ENCODE results near the gene FARP1. TPM values are rescaled to one million over a fixed set of nuclear protein-coding genes. Genes with fewer than 3 reads are reported as not detected.

Gene FARP1
- total and polyA plus RNA-seq, 10 of the 15 experiments (the other 5 are each of a cell fraction or from before 2014, with no cell fraction given), result 0.17 to 6.9 (median 0.68) TPM

DNA sequence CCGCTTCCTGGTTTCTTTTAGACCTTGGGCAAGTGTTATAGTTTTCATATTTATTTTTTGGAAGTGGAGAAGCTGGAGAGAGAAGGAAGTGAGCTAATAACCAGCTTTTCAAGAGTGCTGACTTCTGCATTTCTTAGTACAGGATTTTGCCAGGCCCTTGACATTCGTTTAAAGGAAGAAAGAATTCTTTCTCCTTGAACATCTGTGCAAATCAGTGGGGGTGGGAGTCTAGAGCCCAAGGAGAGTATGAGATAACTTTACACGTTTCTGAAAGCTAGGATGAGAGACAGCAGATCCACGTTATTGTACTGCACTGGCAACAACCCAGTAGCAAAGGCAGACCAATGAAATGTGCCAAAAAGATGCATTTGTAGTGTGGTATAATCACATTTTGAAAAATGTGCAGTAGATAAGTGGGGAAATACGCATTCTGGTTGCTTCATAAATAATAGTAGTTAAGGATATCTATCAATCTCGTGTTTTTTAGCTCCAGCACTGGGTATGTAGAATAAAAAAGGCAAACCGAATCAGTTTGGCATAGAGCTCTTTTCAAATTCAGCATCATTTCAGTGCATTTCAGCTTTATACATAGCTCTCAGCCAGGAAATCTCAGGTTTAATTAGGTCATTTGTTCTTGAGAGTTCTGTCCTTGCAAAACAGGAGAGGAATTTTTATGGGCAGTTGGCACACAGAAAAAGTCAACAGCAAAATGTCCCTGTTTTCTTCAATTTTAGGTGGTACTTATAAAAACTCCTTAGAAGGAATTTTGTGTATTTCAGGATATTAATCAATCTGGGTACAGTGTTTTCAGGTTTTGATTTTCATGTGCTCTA, 29.9 kb downstream of the FARP1 start (continued):
- TF ChIP-seq TAF1 (IDR thresholded peaks at IDR 0.05; ENCODE audit: borderline replicate concordance, low read depth, low read length), result no peak
- no peak for TF ChIP-seq TARDBP (IDR thresholded peaks at IDR 0.05; ENCODE audit: borderline replicate concordance)
- no peak for TF ChIP-seq BMI1 (IDR thresholded peaks at IDR 0.05; ENCODE audit: borderline replicate concordance)

DNA sequence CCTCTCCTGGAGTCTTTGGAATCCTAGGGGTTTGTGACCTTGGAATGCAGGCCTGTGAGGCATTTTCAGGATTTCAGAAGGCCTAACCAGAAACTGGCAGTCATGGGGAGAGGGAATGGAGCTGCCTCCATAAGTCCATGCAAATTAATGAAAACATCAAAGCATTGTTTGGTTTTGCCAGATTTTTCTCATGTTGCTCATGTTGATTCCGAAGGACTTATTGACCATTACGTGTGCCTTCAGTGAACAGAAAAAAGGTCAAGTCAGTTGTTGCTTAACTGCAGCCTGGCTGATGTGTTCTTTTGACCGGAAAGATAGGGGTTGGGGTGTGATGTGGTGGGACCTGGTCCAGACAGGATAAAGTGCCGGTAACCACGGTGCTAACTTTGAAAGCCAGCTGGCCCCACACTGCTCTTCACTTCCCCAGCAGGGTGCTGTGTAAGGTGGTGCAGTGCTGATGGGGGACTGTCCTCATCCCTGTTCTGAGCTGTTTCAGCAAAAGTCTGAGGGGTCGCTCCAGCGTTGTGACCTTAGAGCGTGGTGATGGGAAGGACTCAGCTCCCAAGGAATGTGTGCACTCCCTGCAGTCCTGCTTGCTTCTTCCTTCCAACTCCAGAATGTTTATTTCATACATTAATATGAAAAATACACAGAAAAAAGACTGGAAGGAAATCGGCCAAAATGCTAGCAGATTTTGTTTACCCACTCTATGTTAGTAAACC, 30.7 kb downstream of the FARP1 start:
- ChIA-PET SMC1A (ENCODE audit: uncharacterized antibody, unreplicated experiment) (interaction anchor here (0.9 to 2.3 kb wide), 5 partner anchors 9 to 102 kb away, joined by 3 to 9 read pairs (median 4); no protein-coding TSS in a partner anchor), POLR2A (interaction anchor here (0.6 to 1.1 kb wide), 2 partner anchors 43 to 738 kb away, joined by 3 read pairs; no protein-coding TSS in a partner anchor), CTCF (interaction anchor here (0.8 to 1.8 kb wide), 2 partner anchors 15 to 32 kb away, joined by 3 to 4 read pairs; no protein-coding TSS in a partner anchor), RAD21 (ENCODE audit: unreplicated experiment) (interaction anchor here (2.2 kb wide), 1 partner anchor 9 kb away, joined by 7 read pairs; no protein-coding TSS in a partner anchor)
- H3K27me3 ChIP-seq (replicated peaks in 1 of 2; ENCODE audit: control insufficient read depth in 2 of 2, insufficient read depth in 2 of 2, low read length in 1 of 2), result no peaks in the 10 kb centered on the region
- no peaks in the 10 kb centered on the region for H3K4me1 ChIP-seq (ENCODE audit: control insufficient read depth, insufficient read depth, low read length)
- no peaks in the 10 kb centered on the region for H3K79me2 ChIP-seq (ENCODE audit: control insufficient read depth, insufficient read depth, low read length)
- no peaks in the 10 kb centered on the region for H3K36me3 ChIP-seq (ENCODE audit: control insufficient read depth in 2 of 2, insufficient read depth in 2 of 2, low read length in 1 of 2)
- H3K9ac ChIP-seq (ENCODE audit: control insufficient read depth, insufficient read depth, low read length), result no peak overlapping the region
- TF ChIP-seq, protein P1, sequence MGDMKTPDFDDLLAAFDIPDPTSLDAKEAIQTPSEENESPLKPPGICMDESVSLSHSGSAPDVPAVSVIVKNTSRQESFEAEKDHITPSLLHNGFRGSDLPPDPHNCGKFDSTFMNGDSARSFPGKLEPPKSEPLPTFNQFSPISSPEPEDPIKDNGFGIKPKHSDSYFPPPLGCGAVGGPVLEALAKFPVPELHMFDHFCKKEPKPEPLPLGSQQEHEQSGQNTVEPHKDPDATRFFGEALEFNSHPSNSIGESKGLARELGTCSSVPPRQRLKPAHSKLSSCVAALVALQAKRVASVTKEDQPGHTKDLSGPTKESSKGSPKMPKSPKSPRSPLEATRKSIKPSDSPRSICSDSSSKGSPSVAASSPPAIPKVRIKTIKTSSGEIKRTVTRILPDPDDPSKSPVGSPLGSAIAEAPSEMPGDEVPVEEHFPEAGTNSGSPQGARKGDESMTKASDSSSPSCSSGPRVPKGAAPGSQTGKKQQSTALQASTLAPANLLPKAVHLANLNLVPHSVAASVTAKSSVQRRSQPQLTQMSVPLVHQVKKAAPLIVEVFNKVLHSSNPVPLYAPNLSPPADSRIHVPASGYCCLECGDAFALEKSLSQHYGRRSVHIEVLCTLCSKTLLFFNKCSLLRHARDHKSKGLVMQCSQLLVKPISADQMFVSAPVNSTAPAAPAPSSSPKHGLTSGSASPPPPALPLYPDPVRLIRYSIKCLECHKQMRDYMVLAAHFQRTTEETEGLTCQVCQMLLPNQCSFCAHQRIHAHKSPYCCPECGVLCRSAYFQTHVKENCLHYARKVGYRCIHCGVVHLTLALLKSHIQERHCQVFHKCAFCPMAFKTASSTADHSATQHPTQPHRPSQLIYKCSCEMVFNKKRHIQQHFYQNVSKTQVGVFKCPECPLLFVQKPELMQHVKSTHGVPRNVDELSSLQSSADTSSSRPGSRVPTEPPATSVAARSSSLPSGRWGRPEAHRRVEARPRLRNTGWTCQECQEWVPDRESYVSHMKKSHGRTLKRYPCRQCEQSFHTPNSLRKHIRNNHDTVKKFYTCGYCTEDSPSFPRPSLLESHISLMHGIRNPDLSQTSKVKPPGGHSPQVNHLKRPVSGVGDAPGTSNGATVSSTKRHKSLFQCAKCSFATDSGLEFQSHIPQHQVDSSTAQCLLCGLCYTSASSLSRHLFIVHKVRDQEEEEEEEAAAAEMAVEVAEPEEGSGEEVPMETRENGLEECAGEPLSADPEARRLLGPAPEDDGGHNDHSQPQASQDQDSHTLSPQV (IDR thresholded peaks at IDR 0.05), result no peak
- TF ChIP-seq IRF4 (IDR thresholded peaks at IDR 0.05; ENCODE audit: low read depth, low read length) (no peak), BHLHE40 (IDR thresholded peaks at IDR 0.05; ENCODE audit: borderline replicate concordance in 1 of 2, low read depth in 2 of 2, low read length in 1 of 2) (no peak), SUPT20H (IDR thresholded peaks at IDR 0.05; ENCODE audit: borderline replicate concordance, control insufficient read depth, low read depth, low read length) (no peak), IKZF1 (conservative IDR thresholded peaks at IDR 0.05) (no peak), ZNF217 (IDR thresholded peaks at IDR 0.05) (no peak), NRF1 (conservative IDR thresholded peaks at IDR 0.05; ENCODE audit: low read depth, low read length) (no peak)
- TF ChIP-seq, protein P2, sequence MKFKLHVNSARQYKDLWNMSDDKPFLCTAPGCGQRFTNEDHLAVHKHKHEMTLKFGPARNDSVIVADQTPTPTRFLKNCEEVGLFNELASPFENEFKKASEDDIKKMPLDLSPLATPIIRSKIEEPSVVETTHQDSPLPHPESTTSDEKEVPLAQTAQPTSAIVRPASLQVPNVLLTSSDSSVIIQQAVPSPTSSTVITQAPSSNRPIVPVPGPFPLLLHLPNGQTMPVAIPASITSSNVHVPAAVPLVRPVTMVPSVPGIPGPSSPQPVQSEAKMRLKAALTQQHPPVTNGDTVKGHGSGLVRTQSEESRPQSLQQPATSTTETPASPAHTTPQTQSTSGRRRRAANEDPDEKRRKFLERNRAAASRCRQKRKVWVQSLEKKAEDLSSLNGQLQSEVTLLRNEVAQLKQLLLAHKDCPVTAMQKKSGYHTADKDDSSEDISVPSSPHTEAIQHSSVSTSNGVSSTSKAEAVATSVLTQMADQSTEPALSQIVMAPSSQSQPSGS (IDR thresholded peaks at IDR 0.05; ENCODE audit: low read length), result no peak
- intact Hi-C loops (cut with micrococcal nuclease; ENCODE audit: unreplicated experiment) (no loop called here), in situ Hi-C loops (cut with MboI) (no loop called here)
- BruUV-seq (replicated peaks), result no TSS peak
- ATAC-seq, result no peak
- H3K27ac ChIP-seq (ENCODE audit: control insufficient read depth, insufficient read depth), result no peak overlapping the region
- 60% methylated on average over 9 of the region's 9 CpGs for WGBS (ENCODE audit: insufficient coverage, insufficient replicate concordance, low lambda C conversion rate, missing lambda C conversion rate)
- no peaks in the 10 kb centered on the region for H4K20me1 ChIP-seq (ENCODE audit: control insufficient read depth, insufficient read depth)
- no peaks in the 10 kb centered on the region; the same call in 2 of the 3 replicates for H3K9me3 ChIP-seq (replicated peaks; ENCODE audit: control insufficient read depth, insufficient read depth, low read length)
- H2AFZ ChIP-seq (ENCODE audit: control insufficient read depth, low read depth, low read length), result no peak overlapping the region
- no peak for FAIRE-seq
- H3K4me2 ChIP-seq (ENCODE audit: control insufficient read depth, insufficient read depth), result no peak overlapping the region
- DNase-seq (ENCODE audit: low read depth, low spot score), result no peak
- no peak overlapping the region for H3K4me3 ChIP-seq
